AG09319 (cell line): ENCODE data around the gene SEMA4B.

ENCODE experiments used
- DNase-seq: peaks from one replicate; pipeline ENCODE4 v3.0.0-alpha.2; 2010; ENCODE audit warnings: low read depth; ENCODE audit errors: extremely low read depth
- CTCF ChIP-seq: IDR thresholded peaks from 2 replicates; pipeline ENCODE4 v1.5.1; 2011; ENCODE audit warnings: low read depth, mild to moderate bottlenecking, inconsistent platforms, low read length, moderate library complexity

SEMA4B gene

GRCh38 chr15:90190606-90191343, 10.4 kb upstream of the SEMA4B start:
- TF ChIP-seq CTCF: no peak
- no peak for DNase-seq

- DNase-seq: no peak
- TF ChIP-seq CTCF: no peak
These were observed 9.8 kb upstream of the SEMA4B start for GRCh38 chr15:90191344-90191687.

- TF ChIP-seq CTCF: no peak
- DNase-seq: no peak
These were observed 9.2 kb upstream of the SEMA4B start for GRCh38 chr15:90191794-90192509.

- no peak for TF ChIP-seq CTCF
These were observed 8.0 kb upstream of the SEMA4B start for GRCh38 chr15:90192961-90193786.

GRCh38 chr15:90194655-90195054, 6.5 kb upstream of the SEMA4B start:
- TF ChIP-seq CTCF: no peak
- no peak for DNase-seq

More at GRCh38 chr15:90192961-90193786, 8.0 kb upstream of the SEMA4B start:
- DNase-seq: no peak

- TF ChIP-seq CTCF: no peak
- no peak for DNase-seq
These were observed 498 bp upstream of the SEMA4B start for GRCh38 chr15:90200534-90201129.
